ENCODE measurements around the gene MRPS9. TPM values are rescaled to one million over a fixed set of nuclear protein-coding genes. Genes with fewer than 3 reads are reported as not detected.

MRPS9 gene
- total RNA-seq, 1 experiment from 2014 or later, result 60.0 TPM

DNA sequence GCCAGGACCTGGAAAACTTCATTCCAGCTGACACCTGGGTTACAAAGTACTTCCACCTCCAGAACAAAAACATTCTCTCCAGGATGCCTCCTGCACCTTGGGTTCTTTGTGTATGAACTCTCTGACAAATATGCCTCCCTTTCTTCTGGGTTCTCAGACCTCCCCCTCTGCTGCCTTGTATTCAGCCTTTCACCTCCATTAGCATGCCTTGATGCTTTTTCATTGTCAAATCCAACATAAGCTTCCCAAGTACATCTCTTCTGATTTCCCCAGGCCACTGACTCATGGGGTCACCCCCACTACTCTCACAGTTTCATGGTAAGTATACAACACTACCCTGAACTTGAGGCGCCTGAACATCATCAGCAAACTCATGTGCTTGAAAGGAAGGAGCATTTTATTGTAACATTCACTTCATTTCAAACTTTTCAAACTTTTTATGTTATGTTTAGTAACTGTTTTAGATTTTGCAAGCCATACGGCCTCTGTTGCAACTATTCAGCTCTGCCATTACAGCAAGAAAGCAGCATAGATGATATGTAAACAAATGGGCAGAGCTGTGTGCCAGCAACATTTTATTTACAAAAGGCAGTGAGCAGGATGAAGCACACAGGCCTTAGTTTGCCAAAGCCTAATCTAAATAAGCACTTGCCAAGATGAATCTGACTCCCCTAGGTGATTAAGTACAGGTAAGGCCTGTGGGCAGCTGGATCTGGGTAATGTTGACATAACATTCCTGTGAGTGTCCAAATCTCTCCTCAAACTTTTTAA is 32.5 kb upstream of the MRPS9 start:
- Histone ChIP-seq H3T11ph (ENCODE audit: low read length) (no peak overlapping the region), H3K27ac (ENCODE audit: insufficient read length, low read depth, low read length) (no peak overlapping the region), H3K18ac (ENCODE audit: insufficient read length, low read depth, low read length) (no peak overlapping the region), H2BK120ac (ENCODE audit: low read depth, low read length, poor library complexity, severe bottlenecking) (no peak overlapping the region), H3K79me1 (ENCODE audit: insufficient read depth, low read depth, low read length, poor library complexity, severe bottlenecking) (no peaks in the 10 kb centered on the region), H2BK15ac (ENCODE audit: low read depth, low read length) (no peak overlapping the region), H3K4me2 (ENCODE audit: insufficient read depth, insufficient read length, low read length) (no peak overlapping the region), H4K20me1 (ENCODE audit: control insufficient read depth, insufficient read depth, insufficient read length) (no peaks in the 10 kb centered on the region), H3K56ac (ENCODE audit: insufficient read length, low read depth, low read length) (no peak overlapping the region), H3K4ac (ENCODE audit: low read depth, low read length) (no peak overlapping the region), H4K8ac (replicated peaks; ENCODE audit: insufficient read length, low read depth, low read length) (no peak overlapping the region), H4K91ac (ENCODE audit: insufficient read length, low read depth, low read length) (no peak overlapping the region), H3K9me3 (ENCODE audit: control insufficient read depth, low read depth, low read length) (peaks cover 12% of the 10 kb centered on the region), H2AFZ (ENCODE audit: low read length) (no peak overlapping the region), H2BK20ac (ENCODE audit: low read depth, low read length, poor library complexity, severe bottlenecking) (no peak overlapping the region), H3K27me3 (ENCODE audit: insufficient read depth, low read length) (no peaks in the 10 kb centered on the region), H2BK5ac (ENCODE audit: insufficient read length, low read length) (no peak overlapping the region), H3K4me1 (ENCODE audit: insufficient read depth, low read length) (peaks cover 3% of the 10 kb centered on the region; the same call in 1 of the 2 replicates), H2BK12ac (ENCODE audit: insufficient read length, low read depth, low read length) (no peak overlapping the region), H4K5ac (ENCODE audit: insufficient read length, low read depth, low read length) (no peak overlapping the region), H3K9ac (ENCODE audit: extremely low read depth, insufficient read length, low read length) (no peak overlapping the region), H3K23me2 (ENCODE audit: insufficient read length, low read depth, low read length, poor library complexity, severe bottlenecking) (no peaks in the 10 kb centered on the region), H3K79me2 (ENCODE audit: insufficient read depth, low read length) (no peaks in the 10 kb centered on the region), H3K23ac (ENCODE audit: insufficient read length, low read depth, low read length) (no peak overlapping the region), H3K14ac (ENCODE audit: insufficient read depth, low read length) (no peak overlapping the region), H2AK5ac (ENCODE audit: insufficient read length, low read length) (no peak overlapping the region)
- Mint-ChIP-seq H3K27me3 (ENCODE audit: low read depth) (no peaks in the 10 kb centered on the region), H3K27ac (peak overlapping the region; percentile 73 to 97 (median 81); a peak in 4 of 7 replicates), H3K4me1 (peaks cover 25 to 30% of the 10 kb centered on the region in 2 experiments), H3K9me3 (peaks cover 19 to 24% of the 10 kb centered on the region in 2 experiments), H3K4me3 (no peak overlapping the region; a peak in 1 of 5 replicates), H3K36me3 (ENCODE audit: insufficient read depth in 1 of 3, low read depth in 3 of 3) (peaks cover 13 to 27% (median 20%) of the 10 kb centered on the region in 3 experiments)
- no CpG with 5 or more reads among the region's 2 CpGs for WGBS (ENCODE audit: extremely low coverage, insufficient read length, low lambda C conversion rate)
- peak; percentile 28 for DNase-seq
- TF ChIP-seq, protein P1, sequence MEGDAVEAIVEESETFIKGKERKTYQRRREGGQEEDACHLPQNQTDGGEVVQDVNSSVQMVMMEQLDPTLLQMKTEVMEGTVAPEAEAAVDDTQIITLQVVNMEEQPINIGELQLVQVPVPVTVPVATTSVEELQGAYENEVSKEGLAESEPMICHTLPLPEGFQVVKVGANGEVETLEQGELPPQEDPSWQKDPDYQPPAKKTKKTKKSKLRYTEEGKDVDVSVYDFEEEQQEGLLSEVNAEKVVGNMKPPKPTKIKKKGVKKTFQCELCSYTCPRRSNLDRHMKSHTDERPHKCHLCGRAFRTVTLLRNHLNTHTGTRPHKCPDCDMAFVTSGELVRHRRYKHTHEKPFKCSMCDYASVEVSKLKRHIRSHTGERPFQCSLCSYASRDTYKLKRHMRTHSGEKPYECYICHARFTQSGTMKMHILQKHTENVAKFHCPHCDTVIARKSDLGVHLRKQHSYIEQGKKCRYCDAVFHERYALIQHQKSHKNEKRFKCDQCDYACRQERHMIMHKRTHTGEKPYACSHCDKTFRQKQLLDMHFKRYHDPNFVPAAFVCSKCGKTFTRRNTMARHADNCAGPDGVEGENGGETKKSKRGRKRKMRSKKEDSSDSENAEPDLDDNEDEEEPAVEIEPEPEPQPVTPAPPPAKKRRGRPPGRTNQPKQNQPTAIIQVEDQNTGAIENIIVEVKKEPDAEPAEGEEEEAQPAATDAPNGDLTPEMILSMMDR (conservative IDR thresholded peaks at IDR 0.05), result no peak
